HL-60 (cell line): Measurements from ENCODE around the gene LARP6.

ENCODE experiments used
- CTCF ChIP-seq: IDR thresholded peaks from one replicate; pipeline ENCODE4 v1.5.1; 2011; ENCODE audit warnings: low read length, control low read depth, inconsistent platforms; ENCODE audit not compliant: insufficient read depth
- GABPA ChIP-seq: IDR thresholded peaks from 2 replicates; pipeline ENCODE4 v1.6.1; 2012; ENCODE audit warnings: low read depth
- POLR2AphosphoS5 ChIP-seq: IDR thresholded peaks from 2 replicates; pipeline ENCODE4 v1.6.1; 2012; ENCODE audit warnings: low read depth

GRCh38 chr15:70827721-70828120 is 26.2 kb downstream of the LARP6 start:
- TF ChIP-seq GABPA (no peak), CTCF (no peak), POLR2AphosphoS5 (no peak)
